ENCODE measurements around the gene CNTFR.

DNA sequence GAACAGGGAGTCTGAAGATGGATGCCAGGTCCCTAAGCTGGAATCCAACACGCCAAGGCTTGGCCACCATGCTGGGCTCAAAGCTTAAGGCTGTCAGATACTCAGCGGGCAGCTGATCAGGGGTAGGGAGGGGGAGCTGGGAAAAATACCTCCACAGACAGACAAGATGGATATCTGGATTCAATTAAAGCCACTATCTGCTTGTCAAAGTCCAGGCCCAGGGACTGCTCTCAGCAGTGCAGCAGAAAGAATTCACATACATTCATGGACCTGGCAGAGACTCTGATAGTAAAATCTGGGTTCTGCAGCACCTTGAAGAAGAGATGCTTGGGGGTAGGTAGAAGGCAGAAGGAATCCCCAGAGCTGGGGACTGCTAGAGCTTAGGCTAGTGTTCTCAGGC lies 25.6 kb upstream of the CNTFR start:
- TF ChIP-seq, protein P1, sequence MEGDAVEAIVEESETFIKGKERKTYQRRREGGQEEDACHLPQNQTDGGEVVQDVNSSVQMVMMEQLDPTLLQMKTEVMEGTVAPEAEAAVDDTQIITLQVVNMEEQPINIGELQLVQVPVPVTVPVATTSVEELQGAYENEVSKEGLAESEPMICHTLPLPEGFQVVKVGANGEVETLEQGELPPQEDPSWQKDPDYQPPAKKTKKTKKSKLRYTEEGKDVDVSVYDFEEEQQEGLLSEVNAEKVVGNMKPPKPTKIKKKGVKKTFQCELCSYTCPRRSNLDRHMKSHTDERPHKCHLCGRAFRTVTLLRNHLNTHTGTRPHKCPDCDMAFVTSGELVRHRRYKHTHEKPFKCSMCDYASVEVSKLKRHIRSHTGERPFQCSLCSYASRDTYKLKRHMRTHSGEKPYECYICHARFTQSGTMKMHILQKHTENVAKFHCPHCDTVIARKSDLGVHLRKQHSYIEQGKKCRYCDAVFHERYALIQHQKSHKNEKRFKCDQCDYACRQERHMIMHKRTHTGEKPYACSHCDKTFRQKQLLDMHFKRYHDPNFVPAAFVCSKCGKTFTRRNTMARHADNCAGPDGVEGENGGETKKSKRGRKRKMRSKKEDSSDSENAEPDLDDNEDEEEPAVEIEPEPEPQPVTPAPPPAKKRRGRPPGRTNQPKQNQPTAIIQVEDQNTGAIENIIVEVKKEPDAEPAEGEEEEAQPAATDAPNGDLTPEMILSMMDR (IDR thresholded peaks at IDR 0.05), result no peak
- TF ChIP-seq EZH2phosphoT487 (IDR thresholded peaks at IDR 0.05), result no peak
- TF ChIP-seq EZH2 (IDR thresholded peaks at IDR 0.05), result no peak

All from neural progenitor cell (in vitro differentiated cells).